Lung (tissue), 12 donors: ENCODE data around the gene CERK. TPM values are rescaled to one million over a fixed set of nuclear protein-coding genes. Genes with fewer than 3 reads are reported as not detected.

Experiments
- ATAC-seq: fragments of 200-7000 bp; cut with Tn5 transposase; one replicate; pipeline ENCODE4 v1.9.1; 2020; ENCODE audit warnings: moderate number of reproducible peaks; ENCODE audit not compliant: insufficient read depth, low FRiP score
- DNase-seq, 3 donors: peaks; one replicate each; pipeline ENCODE4 v3.0.0-alpha.2; 2013 to 2017
- H3K27ac ChIP-seq, 2 donors: one replicate each; pipeline ENCODE4 v1.5.1; 2013; ENCODE audit warnings: mild to moderate bottlenecking in 2 of 2, moderate library complexity in 2 of 2, control low read depth in 1 of 2, inconsistent platforms in 1 of 2, low read depth in 1 of 2, low read length in 1 of 2
- H3K27me3 ChIP-seq, 3 donors: one replicate each; pipeline ENCODE4 v1.5.1; 2013; ENCODE audit warnings: low read length in 2 of 3; ENCODE audit not compliant: control insufficient read depth in 3 of 3, insufficient read depth in 3 of 3
- H3K36me3 ChIP-seq, 4 donors: one replicate each; pipeline ENCODE4 v1.5.1; 2013; ENCODE audit warnings: low read length in 4 of 4, mild to moderate bottlenecking in 1 of 4, moderate library complexity in 1 of 4; ENCODE audit not compliant: control insufficient read depth in 4 of 4, insufficient read depth in 4 of 4
- H3K4me1 ChIP-seq, 5 donors: one replicate each; pipeline ENCODE4 v1.5.1; 2013; ENCODE audit warnings: low read length in 5 of 5, mild to moderate bottlenecking in 2 of 5, moderate library complexity in 1 of 5; ENCODE audit not compliant: control insufficient read depth in 5 of 5, insufficient read depth in 5 of 5
- H3K4me3 ChIP-seq: one replicate; pipeline ENCODE4 v1.5.1; 2013; ENCODE audit warnings: mild to moderate bottlenecking, control low read depth, moderate library complexity
- H3K9ac ChIP-seq, 2 donors: one replicate each; pipeline ENCODE4 v1.5.1; 2013; ENCODE audit warnings: low read length in 2 of 2, control low read depth in 1 of 2; ENCODE audit not compliant: insufficient read depth in 1 of 2
- H3K9me3 ChIP-seq, 4 donors: one replicate each; pipeline ENCODE4 v1.5.1; 2013; ENCODE audit warnings: low read length in 3 of 4, mild to moderate bottlenecking in 1 of 4, moderate library complexity in 1 of 4; ENCODE audit not compliant: control insufficient read depth in 4 of 4, insufficient read depth in 3 of 4
- CTCF ChIP-seq: IDR thresholded peaks from 2 replicates; pipeline ENCODE4 v1.5.1; 2012; ENCODE audit warnings: mild to moderate bottlenecking; ENCODE audit errors: control extremely low read depth, extremely low read depth
- WGBS, 2 donors: extraction: QIAGEN DNeasy Blood & Tissue Kit; methylation state at CpG; one replicate each; pipeline ENCODE4 v1.1.7; 2013; 5-methylcytosine and 5-hydroxymethylcytosine counted together
- polyA plus RNA-seq, 2 donors: library from polyadenylated mRNA; stranded (reverse); fragments of 200-250 nt; gene quantifications; one replicate each; pipeline ENCODE4 v1.2.1, GENCODE V29; 2013
- total RNA-seq, 2 donors: library from RNA; depleted of rRNA in 1 of 2; stranded (reverse); fragments of >200 nt in 1 of 2; gene quantifications; one replicate each; pipeline ENCODE4 v1.2.1, GENCODE V29; 2014 to 2021
- donor health status: control.
- donor health status: control.
- donor health status: Bipolar disorder and iron deficiency.
- donor health status: healthy.
- donor health status: DM: yes; HTN: yes; CAD: no.

Gene CERK
- total and polyA plus RNA-seq, 4 donors: 12.1 to 36.2 (median 31.7) TPM

GRCh38 chr22:46665751-46666280, 72.2 kb downstream of the CERK start:
- no peak for TF ChIP-seq CTCF
- Histone ChIP-seq H3K36me3 (peaks cover 2 to 63% (median 13%) of the 10 kb centered on the region in 4 donors), H3K27ac (no peak overlapping the region), H3K9me3 (peaks cover 0 to 1% (median 0%) of the 10 kb centered on the region in 4 donors), H3K27me3 (no peaks in the 10 kb centered on the region), H3K4me1 (peaks cover 0 to under 1% (median 0%) of the 10 kb centered on the region in 5 donors), H3K4me3 (no peak overlapping the region), H3K9ac (no peak overlapping the region)
- whole genome bisulfite sequencing, 2 donors: 96 to 97% methylated on average over 18 of the region's 18 CpGs
- no peak for ATAC-seq
- no peak for DNase-seq

GRCh38 chr22:46665151-46665695, 72.8 kb downstream of the CERK start:
- Histone ChIP-seq H3K36me3 (peaks cover 2 to 60% (median 13%) of the 10 kb centered on the region in 4 donors), H3K4me1 (peaks cover 0 to 4% (median 0%) of the 10 kb centered on the region in 5 donors), H3K9me3 (peaks cover 0 to 1% (median 0%) of the 10 kb centered on the region in 4 donors), H3K9ac (no peak overlapping the region), H3K27me3 (no peaks in the 10 kb centered on the region), H3K4me3 (no peak overlapping the region), H3K27ac (no peak overlapping the region)
- no peak for TF ChIP-seq CTCF
- DNase-seq (no peak), ATAC-seq (no peak)
- WGBS, 2 donors: 95 to 96% methylated on average over 21 of the region's 21 CpGs

- Histone ChIP-seq H3K27ac (no peak overlapping the region), H3K9ac (no peak overlapping the region), H3K36me3 (peaks cover 2 to 55% (median 13%) of the 10 kb centered on the region in 4 donors), H3K4me3 (no peak overlapping the region), H3K27me3 (no peaks in the 10 kb centered on the region), H3K9me3 (peaks cover 0 to 1% (median 0%) of the 10 kb centered on the region in 4 donors), H3K4me1 (peaks cover 0 to 4% (median 0%) of the 10 kb centered on the region in 5 donors)
- DNase-seq (no peak), ATAC-seq (no peak)
- no peak for TF ChIP-seq CTCF
- WGBS, 2 donors: 95 to 98% methylated on average over 13 of the region's 13 CpGs
These were observed 73.7 kb downstream of the CERK start for GRCh38 chr22:46664301-46664855.
